ENCODE measurements around the gene CRY1.

The CRY1 gene

GRCh38 chr12:107093417-107094182, at the start of gene CRY1:
Gene CRY1, minus strand, starts transcription at chr12:107093549. Its CDS starts 588 bp downstream, at chr12:107092961.
- no peak for TF ChIP-seq CTCF (conservative IDR thresholded peaks at IDR 0.05; ENCODE audit: low read depth, low read length)
- DNase-seq (ENCODE audit: low read depth): peak; percentile 97
- peak within 1 kb of the TSS; percentile 92 for H3K4me3 ChIP-seq (ENCODE audit: low read depth, low read length)

DNA sequence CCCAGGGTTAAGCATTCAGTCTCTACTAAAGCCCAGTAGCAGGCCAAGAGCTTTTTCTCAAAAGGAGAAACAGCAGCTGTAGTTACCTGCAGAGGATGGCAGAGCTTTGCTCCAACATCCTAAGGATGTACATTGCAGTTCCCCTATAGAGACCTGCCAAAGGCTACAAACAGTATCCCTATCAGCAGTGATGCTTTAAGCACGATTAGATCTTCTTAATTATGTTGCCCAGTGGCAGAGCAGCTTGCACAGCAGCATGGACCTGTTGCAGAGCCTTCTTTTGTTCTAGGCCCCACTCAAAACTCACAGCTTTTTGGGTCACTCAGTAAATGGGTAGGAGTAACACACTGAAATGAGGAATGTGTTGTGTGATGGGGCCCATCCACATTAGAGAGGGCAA, 46.4 kb upstream of the CRY1 start:
- TF ChIP-seq CTCF (conservative IDR thresholded peaks at IDR 0.05; ENCODE audit: low read depth, low read length): no peak
- H3K4me3 ChIP-seq (ENCODE audit: low read depth, low read length): no peak overlapping the region
- no peak for DNase-seq (ENCODE audit: low read depth)

GRCh38 chr12:107138990-107139389, 45.6 kb upstream of the CRY1 start:
- TF ChIP-seq CTCF (conservative IDR thresholded peaks at IDR 0.05; ENCODE audit: low read depth, low read length): no peak
- DNase-seq (ENCODE audit: low read depth): no peak

DNA sequence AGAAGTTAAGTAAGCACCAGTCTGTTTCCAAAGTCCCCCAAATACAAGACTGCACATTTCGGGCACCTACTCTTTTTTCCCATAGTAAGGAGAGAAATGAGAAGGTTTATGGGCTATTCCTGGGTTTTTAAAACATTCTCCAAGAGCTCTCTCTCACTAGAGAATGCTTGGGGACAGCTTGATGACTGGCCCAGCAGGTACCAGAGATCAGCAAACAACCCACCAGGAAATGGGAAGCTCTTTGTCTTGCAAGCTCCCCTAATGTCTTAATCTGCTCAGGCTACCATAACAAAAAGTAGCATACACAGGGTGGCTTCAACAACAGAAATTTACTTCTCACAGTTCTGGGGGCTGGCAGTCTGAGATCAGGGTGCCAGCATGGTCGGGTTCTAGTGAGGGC, 41.8 kb upstream of the CRY1 start:
- no peak overlapping the region for H3K4me3 ChIP-seq (ENCODE audit: low read depth, low read length)
- no peak for DNase-seq (ENCODE audit: low read depth)
- TF ChIP-seq CTCF (conservative IDR thresholded peaks at IDR 0.05; ENCODE audit: low read depth, low read length): no peak

More at GRCh38 chr12:107138990-107139389, 45.6 kb upstream of the CRY1 start:
- H3K4me3 ChIP-seq (ENCODE audit: low read depth, low read length): no peak overlapping the region

DNA sequence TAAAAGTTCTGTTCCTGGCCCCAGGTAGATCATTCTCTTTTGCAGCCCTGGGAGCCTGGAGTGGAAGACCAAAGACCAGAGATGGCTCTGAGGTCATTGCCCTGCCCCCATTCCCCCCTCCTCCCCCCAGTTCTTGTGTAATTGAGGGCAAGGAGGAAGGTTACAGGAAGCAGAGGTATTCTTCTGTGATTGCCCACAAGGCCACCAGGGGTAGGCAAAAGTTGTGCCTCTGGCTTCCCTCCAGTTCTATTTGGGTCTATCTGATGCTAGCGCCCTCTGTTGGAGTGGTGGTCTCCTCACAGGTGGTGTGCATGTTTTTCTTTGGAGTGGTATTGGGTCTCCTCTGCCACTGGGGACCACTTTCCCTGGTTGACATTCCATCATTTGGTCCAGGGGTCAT, 41.2 kb upstream of the CRY1 start:
- no peak overlapping the region for H3K4me3 ChIP-seq (ENCODE audit: low read depth, low read length)
- peak; percentile 29 for TF ChIP-seq CTCF (conservative IDR thresholded peaks at IDR 0.05; ENCODE audit: low read depth, low read length)
- DNase-seq (ENCODE audit: low read depth): no peak

- peak; percentile 9 for TF ChIP-seq CTCF (conservative IDR thresholded peaks at IDR 0.05; ENCODE audit: low read depth, low read length)
- no peak for DNase-seq (ENCODE audit: low read depth)
- no peak overlapping the region for H3K4me3 ChIP-seq (ENCODE audit: low read depth, low read length)
Measured at GRCh38 chr12:107133462-107133861, 40.1 kb upstream of the CRY1 start.
